ENCODE measurements around the gene SOD3. TPM values are rescaled to one million over a fixed set of nuclear protein-coding genes. Genes with fewer than 3 reads are reported as not detected.

Gene SOD3
- total and polyA plus RNA-seq, 9 of the 15 experiments (the other 6 are each of a cell fraction or from before 2014, with no cell fraction given) = 0.10 to 0.31 (median 0.24) TPM; not detected in 6

DNA sequence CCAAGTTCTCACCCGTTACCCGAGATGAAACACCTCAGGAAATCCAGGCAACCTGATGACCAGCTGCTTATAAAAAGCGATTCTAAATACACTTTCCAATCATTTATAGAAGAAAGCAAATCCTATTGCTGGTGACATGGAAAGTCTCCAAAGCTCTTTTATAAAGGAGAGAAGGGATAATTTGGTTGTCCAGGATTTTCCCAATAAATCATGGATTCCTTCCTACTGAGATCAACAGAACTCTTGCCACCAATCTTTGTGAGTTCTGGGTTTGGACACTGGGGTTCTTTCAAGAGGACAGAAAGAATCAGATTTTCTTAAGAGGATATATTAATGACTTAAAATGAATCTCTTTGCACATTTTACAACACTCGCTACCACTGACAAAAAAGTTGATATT is 24.7 kb upstream of the SOD3 start (continued):
- TF ChIP-seq ESRRB (CRISPR knock-in tag; IDR thresholded peaks at IDR 0.05; ENCODE audit: borderline replicate concordance) (no peak), CREBBP (IDR thresholded peaks at IDR 0.05; ENCODE audit: low read depth, low read length) (no peak), KLF1 (tag; IDR thresholded peaks at IDR 0.05) (no peak)

GRCh38 chr4:24771241-24771640 is 24.1 kb upstream of the SOD3 start:
- CTCF ChIA-PET (ENCODE audit: low intra/inter-chr PET ratio) = no interaction called here
- 4% methylated on average over 4 of the region's 4 CpGs for WGBS (ENCODE audit: insufficient coverage, low coverage, missing lambda C conversion rate)
- no peak for FAIRE-seq
- TF ChIP-seq POLR2AphosphoS2 (IDR thresholded peaks at IDR 0.05; ENCODE audit: low read length) = no peak
- TF ChIP-seq PTTG1 (tag; IDR thresholded peaks at IDR 0.05; ENCODE audit: low read depth) = no peak
- no peak for TF ChIP-seq ZHX1 (conservative IDR thresholded peaks at IDR 0.05; ENCODE audit: low read length)
- no peak for TF ChIP-seq MCM5 (IDR thresholded peaks at IDR 0.05; ENCODE audit: low read depth)
- TF ChIP-seq ZNF780A (CRISPR knock-in tag; IDR thresholded peaks at IDR 0.05) = no peak
- TF ChIP-seq, protein P1, sequence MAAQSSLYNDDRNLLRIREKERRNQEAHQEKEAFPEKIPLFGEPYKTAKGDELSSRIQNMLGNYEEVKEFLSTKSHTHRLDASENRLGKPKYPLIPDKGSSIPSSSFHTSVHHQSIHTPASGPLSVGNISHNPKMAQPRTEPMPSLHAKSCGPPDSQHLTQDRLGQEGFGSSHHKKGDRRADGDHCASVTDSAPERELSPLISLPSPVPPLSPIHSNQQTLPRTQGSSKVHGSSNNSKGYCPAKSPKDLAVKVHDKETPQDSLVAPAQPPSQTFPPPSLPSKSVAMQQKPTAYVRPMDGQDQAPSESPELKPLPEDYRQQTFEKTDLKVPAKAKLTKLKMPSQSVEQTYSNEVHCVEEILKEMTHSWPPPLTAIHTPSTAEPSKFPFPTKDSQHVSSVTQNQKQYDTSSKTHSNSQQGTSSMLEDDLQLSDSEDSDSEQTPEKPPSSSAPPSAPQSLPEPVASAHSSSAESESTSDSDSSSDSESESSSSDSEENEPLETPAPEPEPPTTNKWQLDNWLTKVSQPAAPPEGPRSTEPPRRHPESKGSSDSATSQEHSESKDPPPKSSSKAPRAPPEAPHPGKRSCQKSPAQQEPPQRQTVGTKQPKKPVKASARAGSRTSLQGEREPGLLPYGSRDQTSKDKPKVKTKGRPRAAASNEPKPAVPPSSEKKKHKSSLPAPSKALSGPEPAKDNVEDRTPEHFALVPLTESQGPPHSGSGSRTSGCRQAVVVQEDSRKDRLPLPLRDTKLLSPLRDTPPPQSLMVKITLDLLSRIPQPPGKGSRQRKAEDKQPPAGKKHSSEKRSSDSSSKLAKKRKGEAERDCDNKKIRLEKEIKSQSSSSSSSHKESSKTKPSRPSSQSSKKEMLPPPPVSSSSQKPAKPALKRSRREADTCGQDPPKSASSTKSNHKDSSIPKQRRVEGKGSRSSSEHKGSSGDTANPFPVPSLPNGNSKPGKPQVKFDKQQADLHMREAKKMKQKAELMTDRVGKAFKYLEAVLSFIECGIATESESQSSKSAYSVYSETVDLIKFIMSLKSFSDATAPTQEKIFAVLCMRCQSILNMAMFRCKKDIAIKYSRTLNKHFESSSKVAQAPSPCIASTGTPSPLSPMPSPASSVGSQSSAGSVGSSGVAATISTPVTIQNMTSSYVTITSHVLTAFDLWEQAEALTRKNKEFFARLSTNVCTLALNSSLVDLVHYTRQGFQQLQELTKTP (IDR thresholded peaks at IDR 0.05; ENCODE audit: low read depth in 1 of 2, partially characterized antibody in 2 of 2) = no peak

More at GRCh38 chr4:24771241-24771640, 24.1 kb upstream of the SOD3 start:
- Histone ChIP-seq H3K4me3 (no peak overlapping the region), H2AFZ (ENCODE audit: low read depth, low read length) (no peak overlapping the region), H3K9me3 (replicated peaks; ENCODE audit: control insufficient read depth, insufficient read depth, low read depth, low read length) (no peaks in the 10 kb centered on the region), H3K9ac (ENCODE audit: insufficient read depth in 1 of 2, low read depth in 2 of 2, low read length in 2 of 2) (no peak overlapping the region), H3K27me3 (ENCODE audit: control insufficient read depth in 2 of 2, insufficient read depth in 2 of 2, low read length in 2 of 2) (no peaks in the 10 kb centered on the region), H4K20me1 (replicated peaks; ENCODE audit: control insufficient read depth, insufficient read depth, low read length) (no peaks in the 10 kb centered on the region), H3K4me2 (ENCODE audit: insufficient read depth, low read length) (no peak overlapping the region), H3K36me3 (ENCODE audit: control insufficient read depth, insufficient read depth, low read length) (no peaks in the 10 kb centered on the region), H3K9me1 (ENCODE audit: control insufficient read depth, insufficient read depth, low read length) (no peaks in the 10 kb centered on the region), H3K27ac (ENCODE audit: extremely low read depth, low read depth, low read length) (no peak overlapping the region), H3K4me1 (replicated peaks in 1 of 2; ENCODE audit: control insufficient read depth in 2 of 2, insufficient read depth in 2 of 2, low read length in 2 of 2) (no peaks in the 10 kb centered on the region), H3K79me2 (ENCODE audit: control insufficient read depth, insufficient read depth, low read length) (no peaks in the 10 kb centered on the region)
- POLR2A ChIA-PET = no interaction called here
- intact Hi-C loops (cut with micrococcal nuclease) (no loop called here), in situ Hi-C loops (cut with MboI) (no loop called here)
- DNase-seq (ENCODE audit: extremely low read depth in 1 of 4, low spot score in 3 of 4) (no peak), ATAC-seq (no peak)
- no TSS peak for BruUV-seq (replicated peaks)

Measured in K562 (cell line).